ENCODE measurements around the gene ZBTB40.

GRCh38 chr1:22490309-22490708 is 38.7 kb downstream of the ZBTB40 start:
- TF ChIP-seq, protein P1, sequence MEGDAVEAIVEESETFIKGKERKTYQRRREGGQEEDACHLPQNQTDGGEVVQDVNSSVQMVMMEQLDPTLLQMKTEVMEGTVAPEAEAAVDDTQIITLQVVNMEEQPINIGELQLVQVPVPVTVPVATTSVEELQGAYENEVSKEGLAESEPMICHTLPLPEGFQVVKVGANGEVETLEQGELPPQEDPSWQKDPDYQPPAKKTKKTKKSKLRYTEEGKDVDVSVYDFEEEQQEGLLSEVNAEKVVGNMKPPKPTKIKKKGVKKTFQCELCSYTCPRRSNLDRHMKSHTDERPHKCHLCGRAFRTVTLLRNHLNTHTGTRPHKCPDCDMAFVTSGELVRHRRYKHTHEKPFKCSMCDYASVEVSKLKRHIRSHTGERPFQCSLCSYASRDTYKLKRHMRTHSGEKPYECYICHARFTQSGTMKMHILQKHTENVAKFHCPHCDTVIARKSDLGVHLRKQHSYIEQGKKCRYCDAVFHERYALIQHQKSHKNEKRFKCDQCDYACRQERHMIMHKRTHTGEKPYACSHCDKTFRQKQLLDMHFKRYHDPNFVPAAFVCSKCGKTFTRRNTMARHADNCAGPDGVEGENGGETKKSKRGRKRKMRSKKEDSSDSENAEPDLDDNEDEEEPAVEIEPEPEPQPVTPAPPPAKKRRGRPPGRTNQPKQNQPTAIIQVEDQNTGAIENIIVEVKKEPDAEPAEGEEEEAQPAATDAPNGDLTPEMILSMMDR (IDR thresholded peaks at IDR 0.05; ENCODE audit: insufficient read depth, low read depth, low read length): no peak
- TF ChIP-seq EZH2 (IDR thresholded peaks at IDR 0.05; ENCODE audit: insufficient read depth, low read length): no peak

Measured in astrocyte (in vitro differentiated cells and primary cell).